Stimulated activated CD4-positive, alpha-beta T cell treated with anti-CD3 and anti-CD28 coated beads, Interleukin-4, amount 100 ng/mL, for 4 hours (primary cell): Measurements from ENCODE around the gene MAML3.

Experiments
- DNase-seq, 2 experiments: peaks; one replicate each; pipeline ENCODE4 v3.0.0-alpha.2; 2020

MAML3 gene

GRCh38 chr4:139738846-139739613, 415.0 kb downstream of the MAML3 start:
- DNase-seq = no peak

DNA sequence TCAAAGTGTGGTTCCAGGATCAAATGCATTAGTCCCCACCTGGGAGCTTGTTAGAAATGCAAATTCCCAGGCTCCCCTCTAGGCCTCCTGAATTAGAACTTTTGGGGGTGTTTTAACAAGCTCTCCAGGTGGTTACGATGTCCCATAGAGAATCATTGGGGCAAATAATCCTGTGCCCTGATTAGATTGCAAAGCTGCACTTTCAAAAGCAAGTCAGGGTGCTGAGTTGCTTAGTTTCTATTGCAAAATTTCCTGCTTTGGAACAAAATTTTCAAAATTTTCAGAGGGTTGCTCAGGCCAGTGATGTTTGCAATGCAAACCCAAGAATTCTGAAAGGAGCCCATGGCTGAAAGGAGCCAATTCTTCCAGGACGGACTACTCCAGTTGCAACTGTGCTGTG, 417.3 kb downstream of the MAML3 start:
- DNase-seq = no peak

- no peak for DNase-seq
Observed at GRCh38 chr4:139736274-139736660, 417.7 kb downstream of the MAML3 start.

DNA sequence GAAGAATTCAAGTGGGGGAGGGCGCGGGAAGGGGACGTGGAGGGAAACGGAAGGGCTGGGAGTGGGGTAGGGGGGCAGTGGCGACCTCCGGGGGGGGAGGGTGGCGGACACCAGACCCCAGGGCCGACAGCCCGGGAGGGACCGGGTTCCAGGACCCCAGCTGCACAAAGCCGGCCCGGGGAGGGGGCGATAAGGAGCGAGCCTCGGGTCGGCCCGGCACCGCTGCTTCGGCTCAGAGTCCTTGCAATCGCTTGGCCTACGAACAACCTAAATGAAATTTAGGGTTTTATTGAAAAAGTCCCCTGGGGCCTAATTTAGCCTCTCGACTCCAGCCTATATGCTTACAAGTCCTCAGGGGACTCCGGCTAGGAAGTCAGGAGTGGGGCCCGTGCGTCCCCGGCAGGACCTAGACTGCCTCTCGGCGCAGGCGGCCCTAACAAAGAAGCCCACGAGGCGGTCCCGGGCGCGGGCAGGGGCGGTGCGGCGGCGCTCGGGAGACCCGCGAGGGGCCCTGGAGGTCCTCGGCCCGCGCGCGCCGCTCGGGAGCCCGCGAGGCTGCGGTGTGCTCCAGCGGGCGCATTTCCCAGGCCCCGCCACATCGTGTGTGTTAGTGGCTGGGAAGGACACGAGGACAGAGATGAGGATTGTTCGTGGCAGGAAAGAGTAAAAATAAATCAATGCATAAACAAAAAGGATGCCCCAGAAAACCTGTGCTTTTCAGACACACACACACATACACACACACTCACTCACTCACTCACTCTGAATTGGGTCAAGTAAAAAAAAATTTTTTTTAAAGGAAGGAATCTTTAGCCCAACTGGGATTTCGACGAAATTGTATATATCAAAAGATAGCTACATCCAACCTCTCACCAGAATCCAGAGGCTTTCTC, 418.4 kb downstream of the MAML3 start:
- peak in 1 of 2 experiments; percentile 3 for DNase-seq

- peak; percentile 59 for DNase-seq
Observed at GRCh38 chr4:139734875-139735380, 419.1 kb downstream of the MAML3 start.

DNA sequence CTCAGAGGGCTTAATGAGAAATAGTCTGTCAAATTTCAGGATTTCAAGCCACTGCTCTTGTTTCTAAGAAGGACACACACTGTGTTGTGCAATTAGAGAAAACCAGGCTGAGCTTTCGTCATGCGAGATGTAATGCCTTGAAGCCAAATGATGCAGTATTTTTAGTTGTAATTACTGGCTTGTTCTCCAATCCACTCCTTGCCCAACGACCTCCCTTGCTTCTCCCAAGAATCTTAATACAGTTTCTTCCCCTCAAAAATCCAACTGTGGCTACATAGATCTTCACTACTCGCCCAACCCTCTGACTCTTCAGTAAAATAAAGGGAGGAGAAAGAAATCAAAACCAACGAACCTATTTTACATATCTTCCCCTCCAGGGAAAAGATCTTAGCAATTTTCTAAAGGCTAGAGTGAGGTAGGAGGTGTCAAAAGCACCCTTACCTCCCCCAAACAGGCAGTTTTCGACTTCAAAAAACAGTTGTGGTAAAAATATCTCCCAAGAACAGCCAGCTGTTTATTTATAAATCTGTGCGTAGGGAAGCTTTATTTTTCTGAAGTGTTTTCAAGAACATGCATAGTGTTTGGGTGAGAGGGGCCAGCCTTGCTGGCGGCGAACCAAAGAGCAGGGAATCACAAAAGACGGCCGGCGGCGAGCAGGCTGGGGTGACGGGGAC, 419.6 kb downstream of the MAML3 start:
- no peak for DNase-seq

DNA sequence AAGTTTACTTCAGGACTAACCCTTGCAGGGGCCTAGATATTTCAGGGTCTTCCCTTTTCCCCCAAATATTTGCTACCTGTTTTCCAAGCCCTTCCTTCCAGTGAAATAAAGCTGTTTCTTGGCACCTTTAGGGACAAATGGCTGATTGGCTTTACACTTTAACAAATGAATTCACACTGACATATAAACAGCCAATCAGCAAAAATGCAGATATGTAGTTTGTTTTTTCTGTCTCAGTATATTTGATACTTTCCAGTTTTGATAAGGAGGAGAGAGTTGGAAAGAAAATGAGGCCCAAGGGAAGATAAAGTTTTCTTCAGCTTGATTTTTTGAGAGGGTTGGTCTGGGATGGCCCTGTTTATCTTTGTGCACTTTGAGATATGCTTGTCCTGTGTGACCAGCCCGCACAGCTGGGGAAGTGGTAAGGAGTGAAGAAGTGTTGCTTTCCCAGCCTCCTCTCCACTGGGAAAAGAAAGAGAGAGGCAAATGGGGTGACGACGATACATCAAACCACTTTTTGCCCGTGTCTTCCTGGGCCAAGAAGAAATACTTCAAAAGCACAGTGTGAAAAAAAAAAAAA, 420.9 kb downstream of the MAML3 start:
- no peak for DNase-seq

- no peak for DNase-seq
Observed at GRCh38 chr4:139728840-139729239, 425.1 kb downstream of the MAML3 start.

GRCh38 chr4:139728146-139728545, 425.8 kb downstream of the MAML3 start:
- no peak for DNase-seq

- DNase-seq = no peak
Observed at GRCh38 chr4:139726615-139727014, 427.4 kb downstream of the MAML3 start.

GRCh38 chr4:139725236-139725635, 428.7 kb downstream of the MAML3 start:
- no peak for DNase-seq

DNA sequence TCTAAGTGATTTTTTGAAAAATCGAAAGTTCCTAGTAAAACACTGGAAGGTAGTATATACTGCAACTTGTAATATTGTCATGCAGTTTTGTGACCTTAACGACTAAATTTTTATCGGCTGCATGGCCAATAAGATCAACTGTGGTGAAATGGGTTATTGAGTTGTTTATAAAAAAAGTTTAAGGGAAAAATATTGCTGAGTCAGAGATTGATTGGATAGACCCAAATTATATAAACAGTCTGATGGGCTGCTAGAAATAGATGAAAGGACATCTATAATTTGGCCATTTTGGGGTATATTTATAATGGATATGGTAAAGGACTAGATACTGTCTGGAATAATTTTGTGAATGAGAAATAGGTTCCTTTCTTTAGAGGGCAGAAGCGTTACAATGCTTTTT, 432.2 kb downstream of the MAML3 start:
- DNase-seq = no peak

DNA sequence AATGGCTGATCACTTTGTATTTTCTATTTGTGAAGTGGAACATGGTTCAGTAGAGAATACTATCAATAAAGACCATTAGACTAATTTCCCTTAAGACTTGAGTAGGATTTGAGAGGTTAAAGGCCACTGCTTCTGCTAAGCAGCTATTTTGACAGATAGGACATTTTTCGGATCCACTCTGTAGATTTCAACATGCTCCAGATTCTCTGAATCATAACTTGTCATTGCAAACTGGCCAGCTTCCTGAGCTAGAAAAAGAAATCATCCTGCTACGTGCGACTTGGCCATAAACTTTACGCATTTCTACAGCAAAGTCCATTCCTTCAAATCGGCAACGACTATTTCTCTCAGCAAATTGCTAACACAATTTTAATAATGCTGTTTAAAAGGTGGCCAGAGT, 433.2 kb downstream of the MAML3 start:
- no peak for DNase-seq

GRCh38 chr4:139719381-139720101, 434.4 kb downstream of the MAML3 start:
- no peak for DNase-seq

- DNase-seq = no peak
Observed at GRCh38 chr4:139718833-139719232, 435.2 kb downstream of the MAML3 start.

DNA sequence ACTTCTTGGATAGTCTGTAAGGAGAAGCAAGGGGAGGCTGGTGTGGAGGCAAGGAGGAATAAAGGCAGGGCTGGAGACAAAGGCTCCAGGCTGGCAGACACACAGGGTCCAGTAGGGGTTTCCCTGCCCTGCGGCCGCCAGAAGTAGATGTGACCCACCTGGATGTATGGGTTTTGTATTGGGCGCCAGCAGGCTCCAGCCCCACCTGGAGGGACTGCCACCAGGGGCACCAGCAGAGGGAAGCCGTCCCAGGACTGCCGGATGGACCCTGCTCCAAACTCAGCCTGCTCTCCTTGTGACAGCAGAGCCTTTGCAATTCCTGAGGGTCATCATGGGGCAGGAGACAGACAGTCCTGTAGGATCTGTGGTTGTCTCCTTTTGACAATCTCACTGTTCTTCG, 435.6 kb downstream of the MAML3 start:
- no peak for DNase-seq

GRCh38 chr4:139715746-139716391, 438.1 kb downstream of the MAML3 start:
- DNase-seq = no peak

- DNase-seq = no peak
Observed at GRCh38 chr4:139712882-139713281, 441.1 kb downstream of the MAML3 start.

DNA sequence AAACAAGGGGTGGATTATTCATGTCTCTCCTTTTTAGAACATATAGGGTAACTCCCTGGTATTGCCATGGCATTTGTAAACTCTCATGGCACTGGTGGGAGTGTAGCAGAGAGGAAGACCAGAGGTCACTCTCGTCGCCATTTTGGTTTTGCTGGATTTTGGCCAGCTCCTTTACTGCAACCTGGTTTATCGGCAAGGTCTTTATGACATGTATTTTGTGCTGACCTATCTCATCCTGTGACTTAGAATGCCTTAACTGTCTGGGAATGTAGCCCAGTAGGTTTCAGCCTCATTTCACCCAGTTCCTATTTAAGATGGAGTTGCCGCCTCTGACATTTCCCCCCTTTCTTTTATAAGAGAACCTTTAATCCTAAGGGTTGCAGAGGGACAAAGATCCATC, 442.5 kb downstream of the MAML3 start:
- no peak for DNase-seq

DNA sequence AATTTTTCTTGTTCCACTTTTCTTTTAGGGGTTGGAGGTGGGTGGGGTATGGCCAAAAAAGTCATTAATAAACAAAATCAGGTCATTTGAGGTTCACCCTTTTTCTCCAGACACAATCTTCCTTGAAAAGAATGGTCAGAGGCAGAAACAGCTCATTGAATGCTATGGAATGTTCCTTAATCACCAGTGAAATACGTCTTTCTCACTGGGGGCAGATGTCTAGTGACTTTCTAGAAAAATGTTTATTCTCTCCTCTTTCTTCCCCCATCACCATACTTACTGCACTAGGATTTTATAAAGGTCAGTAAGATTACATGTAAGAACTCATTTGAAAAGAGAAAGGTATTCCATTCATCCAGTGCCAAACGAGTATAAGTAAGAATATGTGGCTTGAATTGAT, 443.9 kb downstream of the MAML3 start:
- DNase-seq = no peak

DNA sequence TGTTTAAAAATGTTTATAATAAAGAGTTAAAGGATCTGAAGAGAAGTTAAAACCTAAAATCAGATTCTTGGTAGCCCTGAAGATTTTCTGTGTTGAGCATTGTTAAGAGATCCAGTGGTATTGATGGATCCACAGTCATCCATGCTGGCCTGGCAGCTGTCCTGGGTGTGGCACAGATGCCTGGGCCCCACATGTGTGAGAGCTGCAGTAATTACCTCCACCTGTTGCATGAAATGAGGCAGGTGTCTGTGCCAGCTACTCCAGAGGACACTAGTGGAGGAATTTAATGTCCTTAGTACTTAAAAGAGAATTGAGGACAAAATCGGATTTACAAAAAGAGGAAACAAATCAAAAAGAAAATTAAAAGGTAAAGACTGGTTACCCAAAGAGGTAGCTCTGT, 444.3 kb downstream of the MAML3 start:
- DNase-seq = no peak
